Neural progenitor cell (in vitro differentiated cells): ENCODE results near the gene ADD3.

ENCODE experiments used
- EZH2 ChIP-seq: fragments of 200-600 bp; sonication (generic); IDR thresholded peaks from 2 replicates; pipeline ENCODE4 v1.6.1; 2017; ENCODE audit warnings: antibody characterized with exemption, mild to moderate bottlenecking, moderate library complexity
- EZH2phosphoT487 ChIP-seq: fragments of 200-600 bp; sonication (generic); IDR thresholded peaks from 2 replicates; pipeline ENCODE4 v1.6.1; 2017; ENCODE audit warnings: antibody characterized with exemption
- TF ChIP-seq, protein P1 (sequence below): fragments of 200-600 bp; sonication (generic); IDR thresholded peaks from 2 replicates; pipeline ENCODE4 v1.5.1; 2017; ENCODE audit warnings: antibody characterized with exemption, mild to moderate bottlenecking

GRCh38 chr10:109975244-109976190 is 32.3 kb upstream of the ADD3 start:
- TF ChIP-seq, protein P1, sequence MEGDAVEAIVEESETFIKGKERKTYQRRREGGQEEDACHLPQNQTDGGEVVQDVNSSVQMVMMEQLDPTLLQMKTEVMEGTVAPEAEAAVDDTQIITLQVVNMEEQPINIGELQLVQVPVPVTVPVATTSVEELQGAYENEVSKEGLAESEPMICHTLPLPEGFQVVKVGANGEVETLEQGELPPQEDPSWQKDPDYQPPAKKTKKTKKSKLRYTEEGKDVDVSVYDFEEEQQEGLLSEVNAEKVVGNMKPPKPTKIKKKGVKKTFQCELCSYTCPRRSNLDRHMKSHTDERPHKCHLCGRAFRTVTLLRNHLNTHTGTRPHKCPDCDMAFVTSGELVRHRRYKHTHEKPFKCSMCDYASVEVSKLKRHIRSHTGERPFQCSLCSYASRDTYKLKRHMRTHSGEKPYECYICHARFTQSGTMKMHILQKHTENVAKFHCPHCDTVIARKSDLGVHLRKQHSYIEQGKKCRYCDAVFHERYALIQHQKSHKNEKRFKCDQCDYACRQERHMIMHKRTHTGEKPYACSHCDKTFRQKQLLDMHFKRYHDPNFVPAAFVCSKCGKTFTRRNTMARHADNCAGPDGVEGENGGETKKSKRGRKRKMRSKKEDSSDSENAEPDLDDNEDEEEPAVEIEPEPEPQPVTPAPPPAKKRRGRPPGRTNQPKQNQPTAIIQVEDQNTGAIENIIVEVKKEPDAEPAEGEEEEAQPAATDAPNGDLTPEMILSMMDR: no peak
- TF ChIP-seq EZH2 (no peak), EZH2phosphoT487 (no peak)
